ENCODE results near the gene THSD7A. TPM values are rescaled to one million over a fixed set of nuclear protein-coding genes. Genes with fewer than 3 reads are reported as not detected.

THSD7A gene
- total and polyA plus RNA-seq, 9 of the 15 experiments (the other 6 are each of a cell fraction or from before 2014, with no cell fraction given), result 0.01 to 0.02 TPM; not detected in 7

- TF ChIP-seq ZNF507 (tag; conservative IDR thresholded peaks at IDR 0.05), result no peak
- no peak for TF ChIP-seq SMAD1 (IDR thresholded peaks at IDR 0.05; ENCODE audit: low read depth, low read length, partially characterized antibody)
- no peak for TF ChIP-seq PBX2 (CRISPR knock-in tag; IDR thresholded peaks at IDR 0.05; ENCODE audit: low read depth)
- TF ChIP-seq PBX2 (tag; conservative IDR thresholded peaks at IDR 0.05; ENCODE audit: low read depth), result no peak
These were observed 14.5 kb upstream of the THSD7A start (continued) for GRCh38 chr7:11846361-11846955.

- no peak for ATAC-seq
- H3K4me3 ChIP-seq, result no peak overlapping the region
- H3K9me1 ChIP-seq (ENCODE audit: control insufficient read depth, insufficient read depth, low read length), result no peaks in the 10 kb centered on the region
- H4K20me1 ChIP-seq (replicated peaks; ENCODE audit: control insufficient read depth, insufficient read depth, low read length), result no peaks in the 10 kb centered on the region
- DNase-seq (ENCODE audit: extremely low read depth in 1 of 4, low spot score in 3 of 4), result no peak
- in situ Hi-C loops (cut with MboI), result no loop called here
- no peaks in the 10 kb centered on the region; the same call in 1 of the 2 replicates for H3K9me3 ChIP-seq (replicated peaks; ENCODE audit: control insufficient read depth, insufficient read depth, low read depth, low read length)
- no peak overlapping the region for H3K4me2 ChIP-seq (ENCODE audit: insufficient read depth, low read length)
- no peaks in the 10 kb centered on the region for H3K79me2 ChIP-seq (ENCODE audit: control insufficient read depth, insufficient read depth, low read length)
- no TSS peak for BruUV-seq (replicated peaks)
- WGBS (ENCODE audit: insufficient coverage, low coverage, missing lambda C conversion rate), result 0% methylated on average over 1 of the region's 1 CpG
- FAIRE-seq, result no peak
- ChIA-PET POLR2A (no interaction called here), CTCF (ENCODE audit: low intra/inter-chr PET ratio) (no interaction called here)
- no peaks in the 10 kb centered on the region for H3K4me1 ChIP-seq (replicated peaks in 1 of 2; ENCODE audit: control insufficient read depth in 2 of 2, insufficient read depth in 2 of 2, low read length in 2 of 2)
- intact Hi-C loops (cut with micrococcal nuclease), result no loop called here
- H3K36me3 ChIP-seq (ENCODE audit: control insufficient read depth, insufficient read depth, low read length), result no peaks in the 10 kb centered on the region
- no peak overlapping the region for H3K9ac ChIP-seq (ENCODE audit: insufficient read depth in 1 of 2, low read depth in 2 of 2, low read length in 2 of 2)
- H3K27me3 ChIP-seq (ENCODE audit: control insufficient read depth in 2 of 2, insufficient read depth in 2 of 2, low read length in 2 of 2), result no peaks in the 10 kb centered on the region
- no peak overlapping the region for H3K27ac ChIP-seq (ENCODE audit: extremely low read depth, low read depth, low read length)
- no peak overlapping the region for H2AFZ ChIP-seq (ENCODE audit: low read depth, low read length)
- TF ChIP-seq PTRF (tag; IDR thresholded peaks at IDR 0.05), result no peak
- no peak for TF ChIP-seq NEUROD1 (IDR thresholded peaks at IDR 0.05; ENCODE audit: borderline replicate concordance, low read depth, low read length, partially characterized antibody)
- no peak for TF ChIP-seq ZNF263 (CRISPR knock-in tag; IDR thresholded peaks at IDR 0.05; ENCODE audit: borderline replicate concordance)
- TF ChIP-seq ZNF354B (CRISPR knock-in tag; IDR thresholded peaks at IDR 0.05), result no peak
- no peak for TF ChIP-seq CREB3L1 (IDR thresholded peaks at IDR 0.05; ENCODE audit: borderline replicate concordance, low read depth)
- TF ChIP-seq ZNF398 (CRISPR knock-in tag; IDR thresholded peaks at IDR 0.05), result no peak
- TF ChIP-seq ZSCAN29 (IDR thresholded peaks at IDR 0.05), result no peak
- TF ChIP-seq DNMT1 (IDR thresholded peaks at IDR 0.05), result no peak
- no peak for TF ChIP-seq DEAF1 (CRISPR knock-in tag; IDR thresholded peaks at IDR 0.05)
These were observed 11.2 kb upstream of the THSD7A start for GRCh38 chr7:11843113-11843765.
